GM10248 (cell line): ENCODE results near the gene POLR2L.

Experiments used
- CTCF ChIA-PET: fragments of 300-600 bp; sonication (Branson Sonifier 250); formaldehyde crosslinking; extraction: SDS; loops from one replicate; lab custom pipeline; 2021; ENCODE audit warnings: antibody characterized with exemption; lab: Yijun Ruan, JAX
- POLR2A ChIA-PET: fragments of 350-650 bp; sonication (Branson Sonifier 250); formaldehyde crosslinking; extraction: SDS; loops from one replicate; lab custom pipeline; 2020; ENCODE audit warnings: antibody characterized with exemption; lab: Yijun Ruan, JAX
- DNase-seq: peaks from one replicate; pipeline ENCODE4 v3.0.0; 2012; ENCODE audit errors: extremely low spot score
- TF ChIP-seq, protein P1 (sequence below): IDR thresholded peaks from 2 replicates; pipeline ENCODE4 v1.5.1; 2012; ENCODE audit warnings: mild to moderate bottlenecking, low read depth; ENCODE audit errors: extremely low read depth, missing control alignments, control extremely low read depth

The POLR2L gene

DNA sequence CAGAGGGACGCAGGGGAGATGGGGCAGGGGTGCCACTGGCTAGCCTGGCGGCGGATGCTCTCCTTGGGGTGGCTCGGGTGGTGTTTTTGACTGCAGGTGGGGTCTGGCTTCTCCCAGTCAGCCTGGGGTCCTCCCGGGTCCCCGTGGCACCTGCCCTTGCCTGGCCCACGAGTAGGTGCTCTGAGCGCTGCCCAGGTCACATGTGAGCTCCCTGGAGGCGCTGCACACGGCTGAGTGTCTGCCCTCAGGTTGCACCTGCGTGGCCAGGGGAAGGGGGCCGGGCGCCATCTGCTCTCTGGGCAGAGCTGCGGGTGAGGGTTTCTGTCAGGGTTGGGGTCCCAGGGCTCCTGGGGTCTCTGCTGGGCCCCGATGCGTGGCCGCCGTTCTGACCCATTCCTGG, 5.5 kb upstream of the POLR2L start:
- TF ChIP-seq, protein P1, sequence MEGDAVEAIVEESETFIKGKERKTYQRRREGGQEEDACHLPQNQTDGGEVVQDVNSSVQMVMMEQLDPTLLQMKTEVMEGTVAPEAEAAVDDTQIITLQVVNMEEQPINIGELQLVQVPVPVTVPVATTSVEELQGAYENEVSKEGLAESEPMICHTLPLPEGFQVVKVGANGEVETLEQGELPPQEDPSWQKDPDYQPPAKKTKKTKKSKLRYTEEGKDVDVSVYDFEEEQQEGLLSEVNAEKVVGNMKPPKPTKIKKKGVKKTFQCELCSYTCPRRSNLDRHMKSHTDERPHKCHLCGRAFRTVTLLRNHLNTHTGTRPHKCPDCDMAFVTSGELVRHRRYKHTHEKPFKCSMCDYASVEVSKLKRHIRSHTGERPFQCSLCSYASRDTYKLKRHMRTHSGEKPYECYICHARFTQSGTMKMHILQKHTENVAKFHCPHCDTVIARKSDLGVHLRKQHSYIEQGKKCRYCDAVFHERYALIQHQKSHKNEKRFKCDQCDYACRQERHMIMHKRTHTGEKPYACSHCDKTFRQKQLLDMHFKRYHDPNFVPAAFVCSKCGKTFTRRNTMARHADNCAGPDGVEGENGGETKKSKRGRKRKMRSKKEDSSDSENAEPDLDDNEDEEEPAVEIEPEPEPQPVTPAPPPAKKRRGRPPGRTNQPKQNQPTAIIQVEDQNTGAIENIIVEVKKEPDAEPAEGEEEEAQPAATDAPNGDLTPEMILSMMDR = no peak
- ChIA-PET POLR2A (no interaction called here), CTCF (interaction anchor here (0.8 to 3.7 kb wide), 23 partner anchors 8 to 206 kb away, joined by 3 to 48 read pairs (median 5); no protein-coding TSS in a partner anchor)
- no peak for DNase-seq

DNA sequence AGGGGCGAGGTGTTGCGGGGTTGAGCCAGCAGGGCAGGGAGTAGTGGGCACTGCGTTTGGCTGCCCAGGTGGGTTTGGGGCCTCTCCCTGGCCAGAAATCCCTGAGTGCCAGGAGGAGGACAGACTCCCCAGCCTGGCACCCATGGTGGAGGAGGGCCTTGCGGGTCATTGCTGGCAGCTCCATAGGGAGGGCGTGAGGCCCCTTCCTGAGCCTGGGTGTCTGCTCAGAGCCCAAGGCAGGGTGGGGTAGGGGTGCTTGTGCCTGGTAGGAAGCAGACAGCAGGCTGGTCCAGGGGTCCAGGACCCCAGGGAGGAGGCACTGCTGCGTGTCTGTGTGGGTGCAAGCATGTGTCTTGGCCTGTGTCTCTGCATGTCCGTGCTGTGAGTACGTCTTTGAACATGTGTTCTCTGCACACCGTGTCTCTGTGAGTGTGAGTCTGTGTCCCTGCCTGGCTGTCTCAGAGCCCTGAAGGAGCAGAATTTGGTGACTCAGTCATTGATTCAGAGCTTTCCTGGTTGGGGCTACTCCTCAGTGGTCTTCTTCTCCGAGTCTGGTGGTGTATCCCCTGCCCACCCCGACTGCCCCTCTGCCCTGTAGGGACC, 4.3 kb upstream of the POLR2L start:
- no peak for DNase-seq
- TF ChIP-seq, protein P1 = no peak
- ChIA-PET POLR2A (no interaction called here), CTCF (interaction anchor here (1.1 to 3.7 kb wide), 9 partner anchors 8 to 204 kb away, joined by 3 to 48 read pairs (median 7); no protein-coding TSS in a partner anchor)

DNA sequence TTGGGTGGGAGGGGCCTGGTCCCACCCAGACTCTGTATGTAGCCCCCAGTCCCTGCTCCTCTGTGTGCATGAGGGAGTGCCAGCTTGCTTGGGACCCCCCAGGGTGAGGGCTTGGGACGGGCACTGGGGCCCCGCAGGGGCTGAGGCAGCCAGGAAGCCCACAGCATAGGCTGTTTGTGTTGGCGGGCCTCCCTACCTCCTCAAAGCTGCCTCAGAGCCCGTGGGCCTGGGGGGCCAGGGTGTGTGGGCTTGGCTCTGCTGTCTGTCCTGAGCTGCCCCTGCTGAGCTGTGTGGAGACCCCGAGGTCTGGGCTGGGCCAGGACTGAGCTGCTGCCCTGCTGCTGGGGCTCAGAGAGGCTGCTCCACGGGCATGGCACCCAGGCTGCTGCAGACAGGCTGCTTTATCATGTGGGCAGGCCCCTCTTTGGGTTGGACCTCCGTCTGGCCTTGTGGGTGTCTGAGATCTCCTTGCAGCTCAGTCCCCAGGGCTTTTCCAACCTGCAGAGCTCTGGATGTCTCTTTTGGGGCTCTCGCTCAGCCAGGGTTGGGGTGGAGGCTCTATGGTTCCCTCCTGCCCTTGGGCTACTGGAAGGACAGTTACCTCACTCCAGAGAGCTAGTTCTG, 3.7 kb upstream of the POLR2L start:
- DNase-seq = no peak
- ChIA-PET CTCF (interaction anchor here (1.1 to 3.7 kb wide), 4 partner anchors 8 to 205 kb away, joined by 3 to 48 read pairs (median 10); no protein-coding TSS in a partner anchor), POLR2A (no interaction called here)
- TF ChIP-seq, protein P1 = no peak

DNA sequence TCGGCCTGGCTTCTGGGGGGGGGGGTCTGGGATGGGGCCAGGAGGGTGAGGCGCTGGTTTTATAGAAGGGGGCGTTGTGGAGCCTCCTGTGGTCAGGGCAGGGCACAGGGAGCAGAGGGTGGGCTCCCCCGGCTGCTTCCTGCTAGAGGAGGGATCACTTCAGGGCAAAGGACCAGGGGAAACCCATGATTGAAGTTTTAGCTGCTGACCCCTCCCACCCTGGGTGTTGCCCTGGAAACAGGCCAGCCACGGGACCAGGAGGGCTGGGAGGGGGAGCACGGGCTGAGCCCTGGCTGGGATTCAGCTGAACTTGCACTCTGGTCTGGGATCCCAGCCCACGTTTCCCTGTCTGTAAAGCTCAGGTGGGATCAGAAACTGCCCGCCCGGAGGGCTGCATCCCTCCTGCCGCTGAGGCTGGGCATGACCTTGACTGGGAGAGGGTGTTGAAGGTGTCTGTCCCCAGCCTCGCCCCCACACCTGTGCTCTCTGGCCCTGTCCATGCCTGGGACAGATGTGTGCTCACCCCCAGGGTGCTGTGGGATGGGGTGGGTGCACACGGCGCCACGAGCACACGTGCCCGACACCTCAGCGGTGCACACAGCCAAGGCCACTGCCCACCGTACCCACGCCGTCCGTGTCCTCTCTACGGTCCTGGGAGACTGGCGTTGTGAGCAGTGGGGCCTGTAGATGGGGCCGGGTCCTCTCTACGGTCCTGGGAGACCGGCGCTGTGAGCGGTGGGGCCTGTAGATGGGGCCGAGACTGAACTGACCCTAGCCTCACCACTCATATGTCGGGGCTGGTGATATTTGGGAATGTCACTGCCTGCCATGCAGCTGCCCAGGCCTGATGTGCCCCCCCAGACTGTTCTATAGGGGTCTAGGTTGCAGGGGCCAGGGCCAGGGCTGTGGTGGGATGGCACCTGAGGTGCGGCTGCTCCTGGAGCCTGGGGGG, 2.6 kb upstream of the POLR2L start:
- ChIA-PET CTCF (interaction anchor here (1.2 kb wide), 1 partner anchor 207 kb away, joined by 5 read pairs; no protein-coding TSS in a partner anchor), POLR2A (no interaction called here)
- TF ChIP-seq, protein P1 = no peak
- DNase-seq = peak; percentile 63

DNA sequence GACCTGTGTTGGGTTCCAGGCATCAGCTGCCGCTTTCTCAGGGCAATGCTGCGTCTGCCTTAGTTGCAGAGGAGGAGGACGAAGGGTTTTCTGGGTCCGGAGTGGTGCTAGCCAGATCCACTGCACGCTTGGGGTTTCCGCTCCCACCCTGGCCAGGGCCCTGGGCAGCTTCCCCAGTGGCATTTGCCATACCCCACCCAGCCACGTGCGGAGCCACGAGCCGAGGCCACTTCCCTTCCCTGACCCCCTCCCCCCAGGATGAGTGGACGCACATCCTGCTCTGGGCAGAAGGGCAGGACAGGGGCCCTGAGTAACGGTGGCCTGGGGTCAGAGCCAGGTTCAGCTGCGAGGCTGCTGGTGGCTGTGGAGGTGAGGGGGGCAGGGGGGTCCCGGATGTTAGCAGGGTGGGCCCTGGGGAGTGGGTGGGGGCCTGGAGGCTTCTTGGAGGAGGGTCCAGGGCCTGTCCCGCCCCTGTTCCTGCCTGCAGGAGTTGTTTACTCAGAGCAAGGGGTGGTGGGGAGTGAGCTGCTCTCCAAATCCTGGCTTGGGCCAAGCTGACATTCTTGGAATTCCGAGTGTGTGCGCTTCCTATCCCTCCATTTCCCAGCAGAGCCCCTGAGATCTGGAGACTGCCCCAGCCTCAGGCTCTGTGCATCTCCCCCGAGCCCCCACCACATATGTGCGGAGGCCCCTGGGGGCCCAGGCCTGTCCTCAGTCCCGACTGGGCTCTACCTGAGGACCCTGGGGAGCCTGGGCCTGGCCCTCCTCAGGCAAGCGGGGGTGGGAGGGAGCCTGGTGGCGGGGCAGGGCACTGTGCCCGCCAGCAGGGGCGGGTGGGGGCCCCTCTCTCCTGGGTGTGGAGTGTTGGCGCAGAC, 1.7 kb upstream of the POLR2L start:
- TF ChIP-seq, protein P1 = no peak
- ChIA-PET POLR2A (interaction anchor here (0.6 to 1.3 kb wide), 3 partner anchors 10 to 236 kb away, joined by 4 to 6 read pairs (median 5); partner anchors contain the start of gene CD151), CTCF (interaction anchor here (1.2 to 1.7 kb wide), 3 partner anchors 13 to 209 kb away, joined by 3 to 5 read pairs (median 3); no protein-coding TSS in a partner anchor)
- DNase-seq = no peak
